GM11168 (cell line): ENCODE measurements around the gene SERINC2.
"Not testable (repeated sequence)": the region's sequence is repeated elsewhere in the genome, so short reads cannot be mapped to it uniquely, and the experiment has no call there.

Source experiments
- in situ Hi-C: fragments of 300-500 bp; cut with MboI; formaldehyde crosslinking; loops from one replicate; pipeline ENCODE4 v1.12.0; 2022; ENCODE audit warnings: low sequenced_read_pairs; ENCODE audit not compliant: unreplicated experiment

Gene SERINC2

DNA sequence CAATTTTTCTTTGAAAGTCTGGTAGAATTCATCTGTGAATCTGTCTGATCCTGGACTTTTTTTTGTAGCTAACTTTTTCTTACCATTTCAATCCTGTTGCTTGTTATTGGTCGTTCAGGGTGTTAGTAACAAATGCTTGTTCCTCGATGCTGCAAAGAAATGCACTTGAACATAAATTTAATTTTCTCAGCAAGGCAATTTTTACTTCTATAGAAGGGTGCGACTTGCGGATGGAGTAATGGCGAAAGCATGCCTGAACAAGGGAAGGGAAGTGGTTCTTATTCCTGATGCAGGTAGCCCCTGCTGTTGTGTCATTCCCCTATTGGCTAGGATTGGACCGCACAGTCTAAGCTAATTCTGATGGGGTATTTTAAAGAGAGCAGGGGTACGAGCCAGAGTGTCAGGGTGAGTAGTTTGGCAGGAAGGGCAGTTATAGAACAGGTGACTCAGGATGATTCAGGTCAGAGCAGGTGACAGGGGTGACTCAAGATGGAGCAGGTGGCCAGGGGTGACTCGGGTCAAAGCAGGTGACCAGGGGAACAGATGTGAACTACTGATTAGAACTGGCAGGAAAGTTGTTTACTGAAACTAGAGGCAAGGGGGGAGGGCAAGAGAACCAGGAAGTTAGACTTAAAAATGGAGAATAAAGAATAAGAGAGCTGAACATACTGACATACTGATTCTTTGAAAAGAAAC is 40.5 kb downstream of the SERINC2 start:
- in situ Hi-C loops: no loop called here

DNA sequence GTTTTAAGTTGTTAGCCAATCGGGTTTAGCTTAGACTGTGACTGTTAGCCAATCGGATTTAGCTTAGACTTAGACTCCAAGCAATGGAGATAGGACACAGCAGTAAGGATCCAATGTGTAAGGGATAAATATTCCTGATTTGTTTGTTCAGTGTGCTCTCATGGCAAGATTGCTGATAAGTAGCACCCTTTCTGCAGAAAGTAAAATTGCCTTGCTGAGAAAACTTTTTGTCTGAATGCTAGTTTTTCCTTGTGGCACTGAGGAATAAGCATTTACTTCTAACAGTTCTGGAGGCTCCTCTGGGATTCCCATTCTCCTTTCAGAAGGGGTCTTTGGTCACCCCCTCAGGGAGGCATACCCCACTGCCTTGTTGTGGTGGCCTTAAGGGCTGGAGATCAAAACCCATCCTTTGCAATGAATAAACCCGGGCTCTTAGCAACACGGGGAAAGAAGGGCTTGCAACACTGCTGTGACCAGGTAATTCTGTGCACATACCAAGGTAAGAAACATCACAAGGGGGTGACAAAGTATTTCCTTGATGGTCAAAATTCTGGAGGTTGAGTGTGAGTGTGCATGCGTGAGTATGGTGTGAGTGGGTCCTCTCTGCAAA is 45.4 kb downstream of the SERINC2 start:
- in situ Hi-C loops: no loop called here

- in situ Hi-C loops: no loop called here
Measured at GRCh38 chr1:31460027-31460426, 47.0 kb downstream of the SERINC2 start.

GRCh38 chr1:31467005-31467674 is 54.1 kb downstream of the SERINC2 start:
- in situ Hi-C loops: no loop called here

DNA sequence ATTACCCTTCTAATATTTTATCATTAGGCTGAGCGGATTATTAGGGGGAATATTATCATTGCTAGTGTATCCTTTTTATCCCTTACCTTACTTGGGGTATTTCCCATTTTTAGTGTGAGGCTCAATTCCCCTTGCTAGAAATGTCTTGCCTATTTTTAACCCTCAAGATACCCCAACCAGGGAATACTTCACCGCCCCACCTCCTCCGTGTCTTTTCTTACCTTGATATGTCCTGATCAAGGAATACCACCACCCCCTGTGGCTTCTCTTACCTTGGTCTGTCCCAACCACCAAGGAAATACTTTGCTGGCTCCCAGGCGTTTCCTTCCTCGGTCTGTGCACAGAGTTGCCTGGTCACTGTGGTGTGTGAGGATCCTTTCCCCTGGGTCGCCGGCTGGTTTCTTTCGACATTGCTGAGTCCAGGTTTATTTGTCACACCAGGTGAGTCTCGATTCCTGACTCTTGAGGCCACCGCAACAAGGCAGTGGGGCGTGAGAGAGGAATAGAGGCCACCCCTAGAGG is 57.8 kb downstream of the SERINC2 start:
- in situ Hi-C loops: no loop called here

DNA sequence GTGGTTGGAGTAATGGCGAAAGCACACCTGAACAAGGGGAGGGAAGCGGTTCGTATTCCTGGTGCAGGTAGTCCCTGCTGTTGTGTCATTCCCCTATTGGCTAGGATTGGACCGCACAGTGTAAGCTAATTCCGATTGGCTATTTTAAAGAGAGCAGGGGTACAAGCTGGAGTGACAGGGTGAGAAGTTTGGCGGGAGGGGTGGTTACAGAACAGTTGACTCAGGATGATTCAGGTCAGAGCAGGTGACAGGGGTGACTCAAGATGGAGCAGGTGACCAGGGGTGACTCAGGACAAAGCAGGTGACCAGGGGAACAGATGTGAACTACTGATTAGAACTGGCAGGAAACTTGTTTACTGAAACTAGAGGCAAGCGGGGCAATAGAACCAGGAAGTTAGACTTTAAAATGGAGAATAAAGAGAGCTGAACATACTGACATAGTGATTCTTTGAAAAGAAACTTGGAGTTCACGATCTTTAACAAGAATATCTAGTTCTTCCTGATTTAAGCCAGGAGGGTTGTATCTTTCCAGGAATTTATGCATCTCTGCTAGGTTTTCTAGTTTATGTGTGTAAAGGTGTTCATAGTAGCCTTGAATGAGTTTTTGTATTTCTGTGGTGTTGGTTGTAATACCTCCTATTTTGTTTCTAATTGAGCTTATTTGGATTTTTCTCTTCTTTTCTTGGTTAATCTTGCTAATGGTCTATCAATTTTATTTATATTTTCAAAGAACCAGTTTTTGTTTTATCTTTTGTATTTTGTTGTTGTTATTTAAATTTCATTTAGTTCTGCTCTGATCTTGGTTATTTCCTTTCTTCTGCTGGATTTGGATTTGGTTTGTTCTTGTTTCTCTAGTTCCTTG is 58.7 kb downstream of the SERINC2 start:
- in situ Hi-C loops: not testable (repeated sequence)

- in situ Hi-C loops: not testable (repeated sequence)
Measured at GRCh38 chr1:31472314-31472651, 59.3 kb downstream of the SERINC2 start.

DNA sequence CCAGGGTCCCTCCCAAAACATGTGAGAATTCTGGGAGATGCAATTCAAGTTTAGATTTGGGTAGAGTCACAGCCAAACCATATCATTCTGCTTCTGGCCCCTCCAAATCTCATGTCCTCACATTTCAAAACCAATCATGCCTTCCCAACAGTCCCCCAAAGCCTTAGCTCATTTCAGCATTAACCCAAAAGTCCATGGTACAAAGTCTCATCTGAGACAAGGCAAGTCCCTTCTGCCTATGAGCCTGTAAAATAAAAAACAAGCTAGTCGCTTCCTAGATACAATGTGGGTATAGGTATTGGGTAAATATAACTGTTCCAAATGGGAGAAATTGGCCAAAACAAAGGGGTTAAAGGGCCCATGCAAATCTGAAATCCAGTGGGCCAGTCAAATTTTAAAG is 59.7 kb downstream of the SERINC2 start:
- in situ Hi-C loops: not testable (repeated sequence)

GRCh38 chr1:31473508-31473907 is 60.5 kb downstream of the SERINC2 start:
- in situ Hi-C loops: not testable (repeated sequence)

GRCh38 chr1:31474567-31474966 is 61.6 kb downstream of the SERINC2 start:
- in situ Hi-C loops: not testable (repeated sequence)

DNA sequence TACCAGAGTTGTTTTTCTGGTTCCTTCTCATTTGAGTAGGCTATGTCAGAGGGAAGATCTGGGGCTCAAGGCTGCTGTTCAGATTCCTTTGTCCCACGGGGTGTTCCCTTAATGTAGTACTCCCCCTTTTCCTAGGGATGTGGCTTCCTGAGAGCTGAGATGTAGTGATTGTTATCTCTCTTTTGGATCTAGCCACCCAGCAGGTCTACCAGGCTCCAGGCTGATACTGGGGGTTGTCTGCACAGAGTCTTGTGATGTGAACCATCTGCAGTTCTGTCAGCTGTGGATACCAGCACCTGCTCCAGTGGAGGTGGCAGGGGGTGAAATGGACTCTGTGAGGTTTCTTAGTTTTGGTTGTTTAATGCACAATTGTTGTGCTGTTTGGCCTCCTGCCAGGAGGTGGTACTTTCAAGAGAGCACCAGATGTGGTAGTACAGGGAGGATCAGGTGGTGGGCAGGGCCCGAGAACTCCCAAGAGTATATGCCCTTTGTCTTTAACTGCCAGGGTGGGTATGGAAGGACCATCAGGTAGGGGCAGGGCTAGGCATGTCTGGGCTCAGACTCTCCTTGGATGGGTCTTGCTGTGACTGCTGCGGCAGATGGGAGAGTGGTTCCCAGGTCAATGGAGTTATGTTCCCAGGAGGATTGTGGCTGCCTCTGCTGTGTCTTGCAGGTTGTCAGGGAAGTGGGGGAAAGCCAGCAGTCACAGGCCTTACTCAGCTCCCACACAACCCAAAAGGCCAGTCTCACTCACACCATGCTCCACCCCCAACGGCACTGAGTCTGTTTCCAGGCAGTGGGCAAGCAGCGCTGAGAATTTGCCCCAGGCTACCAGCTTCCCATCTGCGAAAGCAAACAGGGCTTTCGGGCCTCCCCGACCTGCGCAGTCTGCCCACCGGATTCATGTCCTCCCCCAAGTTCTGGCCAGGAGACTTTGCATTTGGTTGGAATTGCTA is 64.2 kb downstream of the SERINC2 start:
- in situ Hi-C loops: no loop called here

- in situ Hi-C loops: no loop called here
Measured at GRCh38 chr1:31478167-31478566, 65.2 kb downstream of the SERINC2 start.

DNA sequence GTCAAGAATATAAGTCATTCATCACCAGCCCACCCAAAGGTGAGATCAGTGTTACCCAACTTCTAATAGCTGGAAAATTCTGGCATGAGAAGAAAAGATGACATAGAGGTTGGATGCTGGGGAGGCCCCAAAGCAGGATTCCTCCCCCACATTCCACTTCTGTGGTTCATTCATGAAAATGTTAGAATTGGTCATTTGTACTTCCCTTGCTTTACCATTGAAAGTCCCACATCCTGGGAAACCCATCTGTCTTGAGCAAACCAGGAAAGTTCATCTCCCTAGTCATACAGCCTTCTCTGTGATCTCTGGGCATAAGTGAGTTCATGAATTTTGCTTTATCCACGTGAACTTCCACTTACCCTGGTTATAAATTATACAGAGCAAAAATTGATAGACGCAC is 66.8 kb downstream of the SERINC2 start:
- in situ Hi-C loops: no loop called here

DNA sequence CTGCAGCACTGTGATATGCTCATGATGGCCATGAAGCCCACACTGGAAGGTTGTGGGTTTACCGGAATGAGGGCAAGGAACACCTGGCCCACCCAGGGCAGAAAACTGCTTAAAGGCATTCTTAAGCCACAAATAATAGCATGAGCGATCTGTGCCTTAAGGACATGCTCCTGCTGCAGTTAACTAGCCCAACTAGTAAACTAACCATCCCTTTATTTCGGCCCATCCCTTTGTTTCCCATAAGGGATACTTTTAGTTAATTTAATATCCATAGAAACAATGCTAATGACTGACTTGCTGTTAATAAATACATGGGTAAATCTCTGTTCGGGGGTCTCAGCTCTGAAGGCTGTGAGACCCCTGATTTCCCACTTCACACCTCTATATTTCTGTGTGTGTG is 67.4 kb downstream of the SERINC2 start:
- in situ Hi-C loops: not testable (repeated sequence)

GRCh38 chr1:31482482-31483011 is 69.5 kb downstream of the SERINC2 start:
- in situ Hi-C loops: no loop called here

DNA sequence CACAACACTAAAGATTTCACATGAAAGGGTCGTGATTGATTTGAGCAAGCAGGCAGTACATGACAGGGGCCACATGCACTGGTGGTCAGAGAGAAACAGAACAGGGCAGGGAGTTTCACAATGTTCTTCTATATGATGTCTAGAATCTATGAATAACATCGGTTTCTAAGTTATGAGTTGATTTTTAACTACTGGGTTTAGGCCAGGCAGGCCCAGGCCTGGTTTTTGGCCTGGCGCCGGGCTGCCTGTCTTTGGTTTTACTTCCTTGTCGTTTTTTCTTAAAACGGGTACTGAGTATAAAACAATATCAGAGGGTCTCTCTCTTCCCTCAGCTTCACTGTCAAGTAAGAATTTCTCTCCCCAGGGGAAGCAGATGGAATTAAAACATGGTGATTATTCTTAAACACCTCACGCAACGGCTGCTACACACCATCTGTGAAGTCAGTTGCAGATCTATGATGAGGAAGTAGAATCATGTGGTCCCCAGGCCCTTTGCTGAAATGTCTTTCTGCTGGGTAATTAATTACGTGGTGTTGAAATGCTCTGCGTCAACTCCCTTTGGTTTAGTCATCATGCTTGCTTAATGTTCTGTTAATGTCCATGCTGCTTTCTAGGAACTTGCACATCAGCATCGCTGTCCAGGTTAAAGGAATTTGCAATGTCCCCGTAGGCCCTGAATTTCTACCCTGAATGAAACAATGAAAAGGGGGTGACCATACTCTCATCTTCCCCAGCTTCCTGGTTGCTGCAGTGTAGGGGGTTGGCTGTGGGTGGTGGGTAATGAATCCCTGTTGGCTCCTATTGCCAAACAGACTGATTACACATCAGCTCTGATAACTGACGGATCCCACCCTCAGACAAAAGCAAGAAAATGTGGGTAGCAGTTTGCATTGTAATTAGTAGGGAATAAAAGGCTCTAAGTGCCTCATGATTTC is 70.3 kb downstream of the SERINC2 start:
- in situ Hi-C loops: no loop called here
